LHCN-M2 (cell line): ENCODE measurements around the gene FAM120B. TPM values are rescaled to one million over a fixed set of nuclear protein-coding genes. Genes with fewer than 3 reads are reported as not detected.
"Not testable (repeated sequence)": the region's sequence is repeated elsewhere in the genome, so short reads cannot be mapped to it uniquely, and the experiment has no call there.

Source experiments
- DNase-seq: peaks from one replicate; pipeline ENCODE4 v3.0.0-alpha.2; 2012; ENCODE audit warnings: low read depth
- polyA plus RNA-seq: library from polyadenylated mRNA; unstranded; fragments of >200 nt; gene quantifications from one replicate; pipeline ENCODE4 v1.2.1, GENCODE V29; 2012; ENCODE audit warnings: missing spikeins
- total RNA-seq: library from RNA; depleted of rRNA; stranded (reverse); fragments of >200 nt; gene quantifications from 2 replicates; pipeline ENCODE4 v1.2.3, GENCODE V29; 2014; rRNA removed

The FAM120B gene, protein sequence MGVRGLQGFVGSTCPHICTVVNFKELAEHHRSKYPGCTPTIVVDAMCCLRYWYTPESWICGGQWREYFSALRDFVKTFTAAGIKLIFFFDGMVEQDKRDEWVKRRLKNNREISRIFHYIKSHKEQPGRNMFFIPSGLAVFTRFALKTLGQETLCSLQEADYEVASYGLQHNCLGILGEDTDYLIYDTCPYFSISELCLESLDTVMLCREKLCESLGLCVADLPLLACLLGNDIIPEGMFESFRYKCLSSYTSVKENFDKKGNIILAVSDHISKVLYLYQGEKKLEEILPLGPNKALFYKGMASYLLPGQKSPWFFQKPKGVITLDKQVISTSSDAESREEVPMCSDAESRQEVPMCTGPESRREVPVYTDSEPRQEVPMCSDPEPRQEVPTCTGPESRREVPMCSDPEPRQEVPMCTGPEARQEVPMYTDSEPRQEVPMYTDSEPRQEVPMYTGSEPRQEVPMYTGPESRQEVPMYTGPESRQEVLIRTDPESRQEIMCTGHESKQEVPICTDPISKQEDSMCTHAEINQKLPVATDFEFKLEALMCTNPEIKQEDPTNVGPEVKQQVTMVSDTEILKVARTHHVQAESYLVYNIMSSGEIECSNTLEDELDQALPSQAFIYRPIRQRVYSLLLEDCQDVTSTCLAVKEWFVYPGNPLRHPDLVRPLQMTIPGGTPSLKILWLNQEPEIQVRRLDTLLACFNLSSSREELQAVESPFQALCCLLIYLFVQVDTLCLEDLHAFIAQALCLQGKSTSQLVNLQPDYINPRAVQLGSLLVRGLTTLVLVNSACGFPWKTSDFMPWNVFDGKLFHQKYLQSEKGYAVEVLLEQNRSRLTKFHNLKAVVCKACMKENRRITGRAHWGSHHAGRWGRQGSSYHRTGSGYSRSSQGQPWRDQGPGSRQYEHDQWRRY
- 11.6 and 15.0 TPM in 2 replicates for total RNA-seq
- 14.4 TPM for polyA plus RNA-seq

- DNase-seq = peak; percentile 93
Measured at GRCh38 chr6:170306324-170307079, at the start of gene FAM120B. Gene FAM120B (plus strand): TSS chr6:170306758. CDS start chr6:170317391, 10,633 bp downstream.

DNA sequence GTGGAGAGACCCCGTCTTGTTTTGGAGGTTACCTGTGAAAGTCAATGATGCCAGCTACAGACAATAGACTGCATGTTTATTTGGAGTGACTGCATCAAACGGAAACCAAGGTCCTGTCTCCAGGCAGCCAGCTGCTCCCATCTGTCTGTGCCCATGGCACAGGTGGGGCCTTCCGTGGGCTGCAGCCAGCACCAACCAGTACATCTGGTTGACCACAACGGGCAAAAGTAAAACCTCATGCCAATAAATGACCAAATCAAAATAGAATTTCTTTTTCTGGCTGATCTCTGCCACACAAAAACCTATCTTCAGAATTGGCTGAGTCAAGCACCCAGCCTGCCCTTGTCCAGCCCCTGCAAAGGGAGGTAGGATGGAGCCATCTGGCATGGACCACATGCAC is 49.2 kb upstream of the FAM120B start:
- DNase-seq = peak; percentile 77

GRCh38 chr6:170258407-170258806 is 48.2 kb upstream of the FAM120B start:
- DNase-seq = no peak

DNA sequence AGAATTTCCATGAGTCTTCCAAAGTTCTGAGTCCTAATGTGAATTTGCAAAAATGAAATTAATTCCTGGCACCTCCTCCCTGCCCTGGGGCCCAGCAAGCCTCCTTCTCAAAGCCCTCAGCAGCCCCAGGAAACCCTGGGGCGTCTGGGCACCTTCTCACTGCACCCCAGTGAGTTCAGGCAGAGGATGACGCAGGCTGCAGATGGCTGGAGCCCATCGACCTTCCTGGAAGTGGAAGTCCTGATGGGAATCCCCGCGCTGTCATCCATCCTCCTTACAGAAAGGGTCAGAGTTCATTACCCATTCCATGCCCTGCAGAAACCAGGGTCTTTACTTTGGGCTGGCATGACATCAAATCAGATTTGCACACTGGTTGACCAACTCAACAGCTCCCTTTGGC is 47.3 kb upstream of the FAM120B start:
- DNase-seq = no peak

GRCh38 chr6:170260686-170261085 is 45.9 kb upstream of the FAM120B start:
- DNase-seq = no peak

DNA sequence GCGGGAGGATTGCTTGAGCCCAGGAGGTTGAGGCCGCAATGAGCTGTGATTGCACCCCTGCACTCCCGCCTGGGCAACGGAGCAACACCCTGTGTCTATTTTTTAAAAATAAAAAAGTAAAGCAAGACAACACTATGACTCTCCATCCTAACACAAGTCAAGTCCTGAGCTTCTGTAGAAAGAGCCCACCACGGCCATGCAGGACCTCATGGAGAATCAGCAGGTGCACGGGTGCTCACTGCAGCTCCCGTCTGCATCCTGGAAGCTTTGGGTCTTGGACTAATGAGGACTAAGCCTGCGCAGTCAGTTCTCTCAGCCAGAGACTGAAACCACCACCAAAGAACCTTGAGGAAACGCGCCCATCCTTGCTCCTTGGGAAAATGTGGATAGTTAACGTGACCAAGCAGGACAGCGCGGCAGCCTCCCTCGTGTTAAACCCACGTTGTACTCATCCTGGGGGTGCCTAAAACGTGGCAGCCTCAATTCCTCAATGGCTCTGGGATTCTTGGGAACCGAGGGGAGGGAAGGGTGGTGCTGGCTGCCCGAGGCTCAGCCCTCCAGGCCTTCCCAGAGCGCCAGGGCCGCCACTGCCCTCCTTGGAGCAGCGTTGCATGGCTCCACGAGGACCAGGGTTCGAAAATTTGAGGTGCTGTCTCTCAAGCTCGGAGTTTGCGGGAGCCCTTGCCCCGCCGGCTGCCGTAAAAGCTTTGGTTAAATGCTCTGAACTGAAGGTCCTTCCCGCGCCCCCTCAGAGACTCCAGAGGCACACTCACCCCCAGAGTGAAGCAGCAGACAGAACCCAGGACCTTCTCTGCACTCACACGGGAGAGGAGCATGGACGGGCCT is 44.7 kb upstream of the FAM120B start:
- no peak for DNase-seq

DNA sequence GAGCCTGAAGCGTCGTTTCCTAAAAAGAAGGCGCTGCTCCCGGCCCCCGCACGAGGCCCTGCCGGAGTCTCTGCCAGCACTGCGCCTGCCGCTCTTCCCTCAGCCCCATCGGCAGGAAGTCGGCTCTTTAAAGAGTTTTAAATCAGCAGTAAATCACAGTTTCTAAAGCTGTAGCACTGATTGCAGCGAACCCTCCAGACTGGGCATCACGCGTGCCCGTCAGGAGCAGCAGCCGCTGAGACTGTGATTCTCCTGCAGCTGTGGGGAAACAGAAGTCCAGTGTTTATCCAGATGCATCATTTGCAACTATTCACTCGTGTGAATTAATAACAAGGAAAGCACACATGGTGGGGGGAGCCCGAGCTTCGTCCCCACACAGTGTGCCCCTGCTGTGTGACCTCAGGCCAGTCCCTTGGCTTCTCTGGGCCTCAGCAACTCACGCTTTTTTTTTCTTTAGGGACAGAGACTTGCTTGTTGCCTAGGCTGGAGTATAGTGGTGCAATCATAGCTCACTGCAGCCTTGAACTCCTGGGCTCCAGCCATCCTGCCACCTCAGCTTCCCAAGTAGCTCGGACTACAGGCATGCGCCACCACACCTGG is 44.0 kb upstream of the FAM120B start:
- no peak for DNase-seq

DNA sequence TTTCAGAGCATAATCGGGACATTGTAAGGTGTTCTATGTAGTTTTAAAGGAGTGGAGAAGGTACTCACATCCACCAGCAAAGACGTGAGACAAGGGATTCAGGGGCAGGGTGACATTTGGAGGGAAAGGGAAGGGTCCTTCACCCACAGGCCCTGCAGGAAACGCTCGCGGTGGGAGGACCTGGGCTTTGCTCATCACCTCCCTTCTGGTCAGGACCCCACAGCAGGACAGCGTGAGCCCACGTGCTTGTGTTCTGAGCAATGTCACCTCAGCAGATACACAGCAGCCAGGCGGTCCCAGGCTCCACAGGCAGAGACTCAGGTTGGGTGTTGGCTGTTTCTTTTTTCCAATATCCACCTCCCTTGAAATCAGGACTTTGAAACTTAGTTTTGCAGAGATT is 43.1 kb upstream of the FAM120B start:
- no peak for DNase-seq

DNA sequence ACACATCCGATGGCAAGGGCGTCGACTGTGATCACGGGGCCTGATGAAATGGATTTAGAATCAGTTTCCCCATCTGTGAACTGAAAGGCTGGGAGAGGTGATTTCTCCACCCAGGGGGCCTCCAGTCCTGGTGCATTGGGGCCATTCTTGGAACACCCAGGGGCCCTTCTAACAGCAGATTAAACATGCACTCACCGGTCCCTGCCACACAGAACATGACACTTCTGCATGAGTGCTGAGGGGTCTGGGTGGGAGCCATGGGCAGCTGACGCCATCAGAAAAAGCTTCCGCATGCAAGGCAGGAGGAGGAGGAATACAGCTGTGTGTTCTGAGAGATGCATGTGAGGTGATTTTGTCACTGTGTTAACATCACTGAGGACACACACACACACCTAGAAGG is 42.5 kb upstream of the FAM120B start:
- no peak for DNase-seq

- DNase-seq = not testable (repeated sequence)
Measured at GRCh38 chr6:170264644-170265043, 41.9 kb upstream of the FAM120B start.

DNA sequence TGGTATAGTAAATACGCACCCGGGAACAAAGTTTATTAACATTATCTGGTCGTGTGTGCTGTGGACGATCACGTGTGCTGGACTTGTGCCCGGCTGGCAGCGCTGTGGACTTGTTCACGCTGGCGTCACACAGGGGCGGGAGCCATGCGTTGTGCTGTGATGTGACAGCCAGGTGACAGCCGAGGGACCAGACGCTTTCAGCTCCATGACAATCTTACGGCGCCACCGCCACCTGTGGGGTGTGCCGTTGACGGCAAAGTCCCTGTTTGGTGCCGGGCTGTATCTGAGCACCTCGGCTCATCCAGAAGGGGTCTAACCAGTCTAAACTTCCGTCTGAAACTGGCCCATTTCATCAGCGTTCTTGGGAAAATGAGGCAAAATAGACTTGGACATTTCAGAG is 40.9 kb upstream of the FAM120B start:
- no peak for DNase-seq

DNA sequence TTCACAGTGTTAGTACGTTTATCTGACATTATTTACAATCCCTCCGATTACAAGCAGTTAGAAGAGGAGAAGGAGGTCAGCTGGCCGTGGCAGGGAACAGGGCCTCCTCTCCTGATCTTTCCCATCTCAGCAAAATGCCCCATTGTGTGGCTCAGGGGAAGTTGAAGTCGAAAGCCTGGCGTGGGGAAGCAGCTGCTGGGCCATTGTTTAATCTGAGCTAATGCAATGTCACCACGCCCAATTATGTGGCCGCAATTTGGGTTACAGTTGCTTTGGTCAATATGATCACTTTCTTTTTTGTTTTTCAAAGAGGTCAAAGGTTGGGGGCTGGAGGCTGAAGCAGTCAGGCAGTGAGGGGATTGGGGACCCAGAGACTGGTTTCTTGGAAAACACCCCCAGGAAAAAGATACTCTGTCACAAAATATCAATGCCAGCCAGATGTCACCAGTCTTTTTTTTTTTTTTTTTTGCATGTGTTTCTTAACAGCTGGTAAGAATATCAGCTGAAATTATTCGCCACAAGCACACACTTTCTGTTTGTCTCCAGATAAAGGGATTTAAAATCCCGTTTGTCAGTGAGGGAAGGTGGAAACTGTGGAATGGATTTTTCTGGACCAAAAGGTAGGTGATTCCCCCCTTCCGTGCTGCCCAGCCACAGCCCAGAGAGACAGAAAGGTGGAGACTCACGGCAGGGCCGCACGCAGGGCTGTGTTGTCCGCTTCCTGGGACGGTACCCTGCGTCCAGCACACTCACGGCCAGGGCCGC is 40.3 kb upstream of the FAM120B start:
- DNase-seq = peak; percentile 72

DNA sequence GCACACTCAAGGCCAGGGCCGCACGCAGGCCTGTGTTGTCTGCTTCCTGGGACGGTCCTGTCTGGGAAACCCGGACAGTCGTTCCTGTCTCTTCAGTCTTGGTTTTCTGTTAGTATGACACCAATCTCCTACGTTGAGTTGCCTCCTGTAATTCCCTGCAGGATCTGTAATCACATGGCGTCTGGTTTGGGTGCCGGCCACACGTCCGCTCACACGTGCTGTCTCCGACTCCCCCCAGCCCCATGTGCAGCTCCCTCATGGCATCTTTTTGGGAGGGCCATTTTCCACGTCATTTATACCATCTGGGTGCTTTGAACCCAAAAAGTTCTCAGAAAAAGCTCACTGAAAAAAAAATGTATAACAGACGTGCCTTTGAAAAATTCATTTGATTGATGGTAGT is 38.9 kb upstream of the FAM120B start:
- DNase-seq = no peak

DNA sequence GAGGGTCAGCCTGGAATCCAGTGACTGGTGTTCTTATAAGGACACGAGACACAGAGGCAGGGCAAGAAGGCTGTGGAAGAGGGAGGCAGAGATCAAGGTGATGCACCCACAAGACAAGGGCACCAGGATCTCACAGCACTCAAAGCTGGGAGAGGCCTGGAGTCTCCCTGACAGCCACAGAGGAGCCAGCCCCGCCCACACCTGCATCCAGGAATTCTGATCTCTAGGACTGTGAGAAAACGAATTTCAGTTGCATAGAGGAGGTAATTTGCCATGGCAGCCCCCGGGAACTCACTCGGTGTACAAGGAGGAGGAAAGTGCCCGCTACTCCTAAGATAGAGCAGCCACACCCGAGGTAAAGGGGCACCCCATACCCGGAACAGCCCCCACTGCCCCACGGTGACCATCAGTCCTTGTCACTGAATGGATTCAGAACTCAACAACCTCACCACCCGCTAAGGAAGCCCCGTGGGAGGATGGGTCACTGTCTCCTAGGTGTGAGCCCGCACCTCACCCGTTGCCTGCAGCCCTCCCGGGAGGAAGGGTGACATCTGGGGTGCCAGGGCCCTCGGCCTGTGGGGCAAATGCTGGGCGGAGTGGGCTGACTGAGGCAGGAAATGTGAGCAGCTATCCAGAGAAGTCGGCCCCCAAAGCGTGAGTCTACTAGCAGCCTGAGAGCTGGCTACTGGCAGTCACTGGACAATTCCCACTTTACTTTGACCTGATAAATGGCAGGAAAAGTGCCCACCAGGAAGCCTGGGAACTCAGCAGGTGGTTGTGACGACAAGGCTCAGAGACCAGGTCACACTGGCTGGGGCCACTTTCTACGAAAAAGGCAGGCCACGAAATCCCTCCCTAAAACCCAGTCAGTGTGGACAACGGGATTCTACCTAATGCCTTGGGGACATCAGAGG is 38.1 kb upstream of the FAM120B start:
- DNase-seq = no peak

DNA sequence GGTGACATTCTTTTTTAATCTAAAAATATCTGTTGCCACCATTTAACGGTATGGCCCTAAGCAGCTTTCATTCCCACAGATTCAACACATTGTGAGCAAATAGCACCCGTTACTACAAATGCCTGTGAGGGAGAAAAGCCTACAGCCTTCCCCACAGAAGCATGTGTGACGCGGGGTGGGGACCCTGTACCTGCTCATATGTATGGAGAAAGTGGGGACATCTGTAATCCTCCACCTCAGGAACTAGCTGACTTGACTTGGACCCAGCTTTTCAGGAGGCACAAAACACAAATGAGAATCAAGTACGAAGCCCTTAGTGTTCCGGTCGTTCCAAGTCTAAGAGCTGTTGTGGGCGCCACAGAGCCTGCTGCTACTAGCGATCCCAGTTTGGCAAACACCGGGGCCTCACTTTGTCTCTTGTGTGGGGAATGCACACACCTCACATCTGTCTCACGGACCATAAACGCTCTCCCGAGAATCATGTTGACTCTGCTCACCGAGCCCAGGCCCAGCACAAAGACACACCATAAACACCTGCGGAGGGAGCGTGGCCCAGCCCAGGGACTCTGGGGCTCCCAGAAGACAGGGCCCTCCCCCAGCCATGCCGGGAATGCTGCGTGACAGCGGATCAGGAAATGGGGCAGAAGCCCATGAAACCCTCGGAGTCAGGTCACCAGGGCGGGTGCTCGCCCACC is 37.3 kb upstream of the FAM120B start:
- no peak for DNase-seq

DNA sequence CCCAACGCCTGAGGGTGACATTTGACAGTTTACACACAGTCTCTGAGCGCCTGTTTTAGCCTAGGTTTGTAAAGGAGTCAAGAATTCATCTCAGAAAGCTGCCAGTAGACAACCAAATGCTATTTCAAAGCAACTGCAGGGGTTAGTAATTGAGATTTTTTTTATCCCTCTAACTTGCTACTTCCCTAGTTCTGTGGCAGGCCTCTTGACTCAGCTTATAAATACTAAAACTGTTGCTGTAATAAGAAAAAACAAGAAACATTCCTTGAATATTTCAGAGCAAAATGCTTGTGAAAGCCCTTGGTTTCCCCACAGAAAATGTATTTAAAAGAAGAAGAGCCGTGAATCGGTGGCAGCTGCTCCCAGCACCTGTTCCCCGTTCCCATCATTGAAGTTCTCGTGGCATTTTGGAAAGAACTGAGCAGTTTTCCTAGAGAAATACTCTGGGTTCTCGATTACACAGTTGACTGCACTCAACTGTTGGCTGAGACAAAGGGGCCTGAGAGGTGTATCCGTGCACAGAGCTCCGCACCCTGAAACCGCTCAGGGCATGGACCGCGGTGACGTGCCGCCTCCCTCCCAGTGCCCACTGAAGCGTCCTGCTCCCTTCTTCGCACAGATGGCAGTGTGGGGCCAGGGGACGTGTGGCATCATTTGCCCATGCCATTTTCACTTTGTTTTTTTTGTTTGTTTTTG is 36.6 kb upstream of the FAM120B start:
- DNase-seq = peak; percentile 83

GRCh38 chr6:170270984-170271593 is 35.5 kb upstream of the FAM120B start:
- no peak for DNase-seq
